GM21529 (cell line): Measurements from ENCODE around the gene EEF1AKMT1.
"Not testable (repeated sequence)": the region's sequence is repeated elsewhere in the genome, so short reads cannot be mapped to it uniquely, and the experiment has no call there.

Experiments
- ATAC-seq: cut with Tn5 transposase; IDR thresholded peaks from one replicate; pipeline ENCODE4 v1.9.1; 2021; ENCODE audit not compliant: unreplicated experiment

Gene EEF1AKMT1

DNA sequence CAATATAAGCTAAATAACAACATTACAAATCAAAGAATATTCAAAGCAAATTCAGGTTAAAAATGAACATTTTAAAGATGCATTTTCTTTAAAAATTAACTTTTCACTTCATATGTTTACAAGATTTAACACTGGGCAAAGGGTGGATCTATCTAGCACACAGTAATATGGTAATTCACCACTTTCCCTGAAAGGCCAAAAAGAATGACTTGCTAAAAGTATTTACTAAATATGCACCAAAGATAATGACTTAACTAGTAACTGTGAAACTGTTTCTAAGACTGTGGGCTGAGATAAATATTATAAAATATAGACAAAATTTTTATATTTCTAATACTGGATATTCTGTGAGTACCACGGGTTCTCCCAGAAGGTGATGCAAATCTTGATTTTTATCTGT lies 4.5 kb upstream of the EEF1AKMT1 start:
- ATAC-seq, result no peak

DNA sequence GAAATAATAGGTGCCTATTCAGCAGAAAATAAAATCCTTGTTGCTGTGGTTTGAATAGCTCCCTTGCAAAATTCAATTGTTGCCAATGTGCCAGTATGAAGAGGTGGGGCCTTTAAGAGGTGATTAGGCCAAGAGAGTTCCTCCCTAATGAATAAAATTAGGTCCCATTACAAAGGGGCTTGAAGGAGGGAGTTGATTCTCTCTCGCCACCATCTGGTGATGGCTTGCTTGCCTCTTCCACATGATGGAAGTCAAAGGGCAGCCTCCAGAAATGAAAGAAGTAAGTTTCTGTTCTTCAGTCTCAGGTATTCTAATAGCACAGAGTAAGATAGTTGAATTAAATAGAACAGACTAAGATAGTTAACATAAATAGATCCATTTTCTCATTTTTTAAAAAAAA lies 3.0 kb upstream of the EEF1AKMT1 start:
- no peak for ATAC-seq

DNA sequence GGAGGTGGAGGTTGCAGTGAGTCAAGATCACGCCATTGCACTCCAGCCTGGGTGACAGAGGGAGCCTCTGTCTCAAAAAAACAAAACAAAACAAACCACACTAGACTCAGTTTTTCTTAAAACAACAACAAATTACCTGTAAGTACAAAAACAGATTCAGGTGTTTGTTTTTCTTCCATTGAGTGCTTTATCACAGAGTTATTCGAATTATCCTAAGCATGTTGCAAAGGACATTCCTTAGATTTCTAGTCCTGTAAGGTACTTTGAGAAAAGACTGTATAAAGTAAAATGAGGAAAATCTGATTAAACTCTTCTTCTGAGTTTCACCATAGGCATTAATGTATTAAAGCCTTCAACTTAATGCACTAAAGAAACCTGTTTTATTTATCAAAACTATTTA lies 2.2 kb upstream of the EEF1AKMT1 start:
- ATAC-seq, result no peak

DNA sequence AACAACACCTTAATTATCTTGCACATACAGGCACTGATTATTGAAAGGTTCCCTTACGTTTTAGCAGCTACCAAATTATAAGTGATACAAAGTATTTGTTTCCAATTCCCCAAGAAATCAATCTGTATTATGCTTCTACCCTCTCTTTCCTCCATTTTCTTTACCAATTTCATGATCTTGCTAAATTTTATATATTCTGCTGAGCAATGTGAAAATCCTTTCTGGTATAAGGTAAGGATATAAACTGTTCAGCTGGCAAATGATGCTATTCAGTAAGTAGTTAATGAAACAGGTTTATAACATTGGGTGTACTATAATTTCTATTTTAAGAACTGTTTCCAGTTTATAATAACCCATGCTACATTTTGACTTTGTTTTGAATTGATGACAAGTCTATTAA lies 985 bp upstream of the EEF1AKMT1 start:
- no peak for ATAC-seq

DNA sequence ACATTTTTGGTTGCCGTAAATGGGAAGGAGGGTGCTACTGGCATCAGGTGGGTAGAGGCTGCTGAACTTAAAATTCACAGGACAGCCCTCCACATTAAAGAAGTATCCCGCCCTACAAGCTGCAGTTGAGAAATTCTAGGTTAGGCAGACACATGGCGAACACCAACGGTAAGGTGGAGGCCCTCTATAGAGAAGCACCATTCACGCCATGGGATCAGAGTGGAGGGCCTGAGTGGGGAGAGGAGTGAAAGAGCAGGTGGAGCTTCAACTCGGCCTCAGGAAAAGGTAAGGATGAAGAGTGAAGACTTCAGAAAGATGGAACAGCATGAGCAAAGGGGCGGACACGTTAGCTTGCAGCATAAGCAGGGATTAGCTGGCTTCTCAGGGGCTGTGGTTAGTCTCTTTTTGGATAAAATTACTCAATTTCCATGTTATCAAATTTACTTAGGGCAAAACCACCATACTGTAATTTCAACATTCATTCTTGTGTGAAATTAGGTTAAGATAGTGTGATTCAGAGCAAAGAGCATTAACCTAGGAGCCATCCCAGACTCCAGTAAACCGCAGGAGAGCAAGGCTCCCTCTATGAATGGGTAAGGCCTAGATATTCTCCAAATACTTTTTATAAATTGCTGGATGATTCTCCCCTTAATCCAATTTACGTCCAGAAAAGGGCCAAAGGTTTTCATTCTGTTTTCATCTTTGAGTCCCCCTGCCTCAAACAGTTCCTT lies 1.2 kb downstream of the EEF1AKMT1 start:
- ATAC-seq, result no peak

DNA sequence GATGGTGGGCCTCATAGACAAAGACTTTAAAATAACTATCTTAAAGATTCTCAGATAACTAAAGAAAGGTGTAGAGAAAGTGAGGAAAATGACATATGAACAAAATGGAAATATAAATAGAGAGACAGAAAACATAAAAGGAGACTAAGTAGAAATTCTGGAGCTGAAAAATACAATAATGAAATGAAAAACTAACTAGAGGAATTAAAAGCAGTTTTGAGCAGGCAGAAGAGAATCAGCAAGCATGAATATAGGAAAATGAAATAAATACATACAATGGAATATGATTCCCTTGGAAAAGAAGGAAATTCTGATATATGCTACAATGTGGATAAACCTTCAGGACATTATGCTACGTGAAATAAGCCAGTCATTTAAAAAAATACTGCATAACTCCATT lies 3.9 kb downstream of the EEF1AKMT1 start:
- ATAC-seq, result no peak

DNA sequence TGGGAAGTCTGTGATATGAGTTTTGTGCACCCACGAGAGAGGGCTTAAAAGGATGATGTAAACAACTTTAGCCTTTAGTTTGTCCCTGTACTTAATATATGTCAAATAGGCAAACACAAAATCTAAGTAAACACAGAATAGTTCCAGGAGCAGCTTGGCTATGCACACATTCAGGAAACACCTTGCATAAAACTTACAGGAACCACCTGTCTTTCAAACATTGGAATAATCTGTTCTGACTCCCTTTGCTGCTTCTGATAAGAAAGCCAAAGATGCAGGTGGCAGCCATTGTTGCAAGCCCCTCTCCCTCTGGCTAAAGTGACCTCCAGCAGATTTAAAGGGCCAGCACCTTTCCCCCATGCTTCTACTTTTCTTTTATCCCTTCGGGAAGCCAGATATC lies 4.7 kb downstream of the EEF1AKMT1 start:
- no peak for ATAC-seq

DNA sequence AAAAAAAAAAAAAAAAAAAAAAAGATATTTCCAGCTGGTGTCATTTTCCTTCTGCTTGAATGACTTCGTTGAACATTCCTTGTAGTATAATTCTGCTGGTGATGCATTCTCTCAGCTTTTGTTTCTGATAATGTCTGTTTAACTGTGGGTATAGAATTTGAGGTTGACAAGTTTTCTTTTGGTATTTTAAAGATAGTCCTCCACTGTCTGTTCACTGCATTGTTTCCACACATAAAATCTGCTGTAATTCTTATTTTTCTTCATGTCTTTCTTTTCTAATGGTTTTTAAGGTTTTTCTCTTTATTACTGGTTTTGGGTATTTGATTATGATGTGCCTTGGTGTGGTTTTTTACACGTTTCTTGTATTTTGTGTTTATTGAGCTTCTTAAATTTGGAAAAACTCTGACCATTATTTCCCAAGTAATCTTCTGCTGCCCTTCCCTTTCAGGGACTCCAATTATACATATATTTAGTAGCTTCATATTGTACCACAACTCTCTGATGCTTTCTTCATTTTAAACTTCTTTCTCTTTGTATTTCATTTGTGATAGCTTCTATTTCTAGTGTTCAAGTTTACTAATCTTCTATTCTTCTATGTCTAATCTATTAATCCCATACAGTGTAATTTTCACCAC lies 6.3 kb downstream of the EEF1AKMT1 start:
- no peak for ATAC-seq

DNA sequence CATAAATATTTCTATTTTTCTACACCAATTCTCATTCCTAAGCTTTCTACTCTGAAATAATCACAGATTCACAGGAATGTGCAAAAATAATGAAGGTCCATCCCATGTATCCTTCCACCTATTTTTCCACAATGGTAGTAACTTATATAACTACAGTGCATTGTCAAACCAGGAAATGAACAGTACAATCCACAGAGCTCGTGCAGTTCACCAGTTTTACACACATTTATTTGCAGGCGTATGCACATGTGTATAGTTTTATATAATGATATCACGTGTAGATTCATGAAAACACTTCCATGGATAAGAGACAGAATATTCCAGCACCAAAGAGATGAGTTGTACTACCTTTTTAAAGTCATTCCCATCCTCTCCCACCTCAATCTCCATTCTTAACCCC lies 12.9 kb downstream of the EEF1AKMT1 start:
- ATAC-seq, result no peak

DNA sequence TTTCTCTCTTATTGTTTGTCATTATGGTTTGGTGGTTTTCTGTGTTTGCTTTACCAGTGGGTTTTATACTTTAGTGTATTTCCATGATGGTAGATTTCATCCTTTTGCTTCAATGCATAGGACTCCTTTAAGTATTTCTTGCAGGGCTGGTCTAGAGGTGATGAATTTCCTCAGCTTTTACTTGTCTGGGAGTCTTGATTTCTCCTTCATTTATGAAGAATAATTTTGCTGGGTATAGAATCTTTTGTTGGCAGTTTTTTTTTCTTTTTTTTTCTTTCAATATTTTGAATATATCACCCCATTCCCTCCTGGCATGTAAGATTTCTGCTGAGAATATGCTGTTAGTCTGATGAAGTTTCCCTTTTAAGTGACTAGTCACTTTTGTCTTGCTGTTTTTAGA lies 19.8 kb downstream of the EEF1AKMT1 start:
- no peak for ATAC-seq

DNA sequence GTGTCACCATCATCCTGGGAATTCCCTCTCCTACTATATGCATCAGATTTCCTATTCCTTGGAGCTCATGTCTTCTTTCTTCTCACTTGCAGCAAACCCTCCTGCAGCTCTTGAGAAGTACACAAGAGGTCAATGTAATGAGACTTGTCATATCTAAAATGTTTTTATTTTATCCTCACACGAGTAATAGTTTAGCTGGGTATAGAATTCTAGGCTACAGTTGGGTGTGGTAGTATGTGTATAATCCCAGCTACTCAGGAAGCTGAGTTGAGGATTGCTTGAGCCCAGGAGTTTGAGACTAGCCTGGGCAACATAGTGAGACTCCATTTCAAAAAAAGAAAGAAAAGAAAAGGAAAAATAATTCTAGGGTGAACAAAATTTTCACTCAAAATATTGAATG lies 24.4 kb downstream of the EEF1AKMT1 start:
- ATAC-seq, result no peak

DNA sequence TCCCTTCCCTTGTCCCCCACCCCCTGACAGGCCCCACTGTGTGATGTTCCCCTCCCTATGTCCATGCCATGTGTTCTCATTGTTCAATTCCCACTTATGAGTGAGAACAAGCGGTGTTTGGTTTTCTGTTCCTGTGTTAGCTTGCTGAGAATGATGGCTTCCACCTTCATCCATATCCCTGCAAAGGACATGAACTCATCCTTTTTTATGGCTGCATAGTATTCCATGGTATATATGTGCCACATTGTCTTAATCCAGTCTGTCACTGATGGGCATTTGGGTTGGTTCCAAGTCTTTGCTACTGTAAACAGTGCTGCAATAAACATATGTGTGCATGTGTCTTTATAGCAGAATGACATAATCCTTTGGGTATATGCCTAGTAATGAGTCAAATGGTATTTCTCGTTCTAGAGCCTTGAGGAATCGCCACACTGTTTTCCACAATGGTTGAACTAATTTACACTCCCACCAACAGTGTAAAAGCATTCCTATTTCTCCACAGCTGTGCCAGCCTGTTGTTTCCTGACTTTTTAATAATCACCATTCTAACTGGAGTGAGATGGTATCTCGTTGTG lies 29.8 kb downstream of the EEF1AKMT1 start:
- not testable (repeated sequence) for ATAC-seq

DNA sequence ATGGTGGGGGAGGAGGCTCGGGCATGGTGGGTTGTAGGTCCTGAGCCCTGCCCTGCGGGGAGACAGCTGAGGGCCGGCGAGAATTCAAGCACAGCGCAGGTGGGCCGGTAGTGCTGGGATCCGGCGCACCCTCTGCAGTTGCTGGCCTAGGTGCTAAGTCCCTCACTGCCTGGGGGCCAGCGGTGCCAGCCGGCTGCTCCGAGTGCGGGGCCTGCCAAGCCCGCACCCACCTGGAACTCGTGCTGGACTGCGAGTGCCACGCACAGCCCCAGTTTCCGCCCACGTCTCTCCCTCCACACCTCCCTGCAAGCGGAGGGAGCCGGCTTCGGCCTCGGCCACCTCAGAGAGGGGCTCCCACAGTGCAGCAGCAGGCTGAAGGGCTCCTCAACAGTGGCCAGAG lies 33.7 kb downstream of the EEF1AKMT1 start:
- ATAC-seq, result no peak

DNA sequence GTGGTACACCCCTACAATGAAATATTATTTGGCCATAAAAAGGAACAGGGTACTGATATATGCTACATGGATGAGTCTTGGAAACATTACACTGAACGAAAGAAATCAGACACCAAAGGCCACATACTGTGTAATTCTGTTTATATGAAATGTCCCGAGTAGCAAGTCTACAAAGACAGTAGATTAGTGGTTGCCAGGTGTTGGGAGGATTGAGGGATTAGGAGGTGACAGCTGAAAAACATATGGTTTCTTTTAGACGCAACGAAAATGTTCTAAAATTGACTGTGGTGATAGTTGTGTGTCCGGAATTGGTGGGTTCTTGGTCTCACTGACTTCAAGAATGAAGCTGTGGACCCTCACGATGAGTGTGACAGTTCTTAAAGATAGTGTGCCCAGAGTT lies 35.1 kb downstream of the EEF1AKMT1 start:
- no peak for ATAC-seq

DNA sequence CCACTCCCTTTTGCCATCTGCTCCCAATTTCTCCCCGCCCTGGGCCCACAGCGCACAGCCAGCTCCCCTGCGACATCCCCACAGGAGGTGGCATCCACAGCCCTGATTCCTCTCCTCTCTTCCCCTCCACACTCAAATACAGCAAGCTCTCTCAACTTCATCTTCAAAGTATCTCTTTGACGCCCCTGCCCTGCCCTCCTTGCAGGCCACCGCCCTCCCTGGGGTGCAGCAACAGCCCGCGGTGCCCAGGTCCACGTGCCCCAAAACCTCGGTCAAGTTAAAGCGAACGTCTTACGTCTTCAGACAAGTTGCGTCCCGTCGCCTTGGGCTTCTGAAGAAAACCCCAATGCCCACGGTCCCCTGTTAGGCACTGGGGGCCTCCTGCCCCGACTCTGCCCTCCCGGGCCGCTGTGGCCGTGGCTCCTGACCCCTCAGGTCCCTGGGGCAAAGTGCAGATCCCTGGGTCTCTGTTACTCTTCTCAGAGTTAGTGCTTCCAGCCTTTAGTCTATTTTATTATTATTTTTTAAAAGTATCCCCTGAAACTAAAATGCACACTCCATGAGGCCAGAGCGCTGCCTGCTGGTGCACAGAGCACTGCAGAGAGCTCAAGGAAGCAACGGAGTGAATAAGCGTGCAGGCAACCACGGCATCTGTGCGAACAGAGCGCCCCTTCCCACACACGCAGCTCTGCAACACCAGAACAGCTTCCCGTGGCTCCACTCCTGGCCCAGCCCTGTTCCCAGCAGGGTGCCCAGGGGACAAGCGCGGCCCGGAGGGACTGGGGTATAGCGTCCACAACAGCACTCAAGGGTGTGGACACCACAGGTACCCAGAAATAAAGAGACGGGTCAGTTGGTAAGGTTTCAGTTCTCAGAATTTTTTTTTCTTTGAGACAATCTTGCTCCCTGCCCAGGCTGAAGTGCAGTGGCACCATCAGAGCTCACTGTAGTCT lies 43.9 kb downstream of the EEF1AKMT1 start:
- no peak for ATAC-seq

DNA sequence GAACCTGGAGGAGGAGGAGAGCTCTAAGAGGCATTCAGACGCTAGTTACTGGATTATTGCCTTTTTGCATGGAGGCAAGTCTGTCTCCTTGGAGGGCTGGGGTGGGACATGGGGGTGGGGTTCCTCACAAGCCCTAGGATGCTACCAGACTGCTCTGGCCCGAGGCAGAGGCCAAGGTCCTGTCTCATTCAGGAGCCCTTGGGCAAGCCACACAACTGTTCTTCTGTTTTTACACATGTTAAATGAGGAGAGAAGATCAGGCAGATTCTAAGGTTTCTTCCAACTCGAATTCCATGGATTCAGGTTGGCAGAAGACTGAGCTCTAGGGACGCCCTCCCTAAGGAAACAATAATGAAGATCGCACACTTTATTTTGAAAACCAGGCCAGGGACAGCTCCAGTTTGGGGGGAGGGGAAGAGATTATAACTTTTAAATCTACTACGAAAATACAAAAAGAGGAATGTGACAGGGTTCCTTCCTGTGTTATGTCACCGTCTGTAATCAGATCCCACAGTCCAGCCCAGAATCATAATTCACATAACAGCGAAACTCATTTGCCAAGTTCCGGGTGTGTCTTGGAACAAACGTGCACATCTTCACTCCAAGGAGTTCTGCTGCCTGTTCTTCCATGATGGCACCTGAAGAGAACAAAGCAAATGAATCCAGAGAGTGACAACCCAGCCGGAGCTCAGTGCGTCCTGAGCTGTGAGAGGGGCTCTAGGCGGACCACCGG lies 45.0 kb downstream of the EEF1AKMT1 start:
- ATAC-seq, result no peak

DNA sequence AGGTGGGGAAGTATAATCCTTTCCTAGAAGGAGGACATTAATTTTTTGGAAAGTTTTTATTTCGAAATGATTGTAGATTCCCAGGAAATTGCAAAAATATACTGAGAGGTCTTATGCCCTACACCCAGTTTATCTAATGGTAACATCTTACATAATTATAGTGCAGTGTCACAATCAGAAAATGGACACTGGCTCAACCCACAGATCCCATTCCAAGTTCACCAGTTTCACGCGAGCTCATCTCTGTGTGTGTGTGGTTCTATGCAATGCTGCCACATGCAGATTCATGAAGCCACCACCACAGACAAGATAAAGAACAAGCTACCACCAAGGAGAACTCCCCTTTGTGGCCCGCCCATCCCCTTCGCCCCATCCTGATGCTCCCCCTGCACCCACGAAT lies 45.9 kb downstream of the EEF1AKMT1 start:
- no peak for ATAC-seq

DNA sequence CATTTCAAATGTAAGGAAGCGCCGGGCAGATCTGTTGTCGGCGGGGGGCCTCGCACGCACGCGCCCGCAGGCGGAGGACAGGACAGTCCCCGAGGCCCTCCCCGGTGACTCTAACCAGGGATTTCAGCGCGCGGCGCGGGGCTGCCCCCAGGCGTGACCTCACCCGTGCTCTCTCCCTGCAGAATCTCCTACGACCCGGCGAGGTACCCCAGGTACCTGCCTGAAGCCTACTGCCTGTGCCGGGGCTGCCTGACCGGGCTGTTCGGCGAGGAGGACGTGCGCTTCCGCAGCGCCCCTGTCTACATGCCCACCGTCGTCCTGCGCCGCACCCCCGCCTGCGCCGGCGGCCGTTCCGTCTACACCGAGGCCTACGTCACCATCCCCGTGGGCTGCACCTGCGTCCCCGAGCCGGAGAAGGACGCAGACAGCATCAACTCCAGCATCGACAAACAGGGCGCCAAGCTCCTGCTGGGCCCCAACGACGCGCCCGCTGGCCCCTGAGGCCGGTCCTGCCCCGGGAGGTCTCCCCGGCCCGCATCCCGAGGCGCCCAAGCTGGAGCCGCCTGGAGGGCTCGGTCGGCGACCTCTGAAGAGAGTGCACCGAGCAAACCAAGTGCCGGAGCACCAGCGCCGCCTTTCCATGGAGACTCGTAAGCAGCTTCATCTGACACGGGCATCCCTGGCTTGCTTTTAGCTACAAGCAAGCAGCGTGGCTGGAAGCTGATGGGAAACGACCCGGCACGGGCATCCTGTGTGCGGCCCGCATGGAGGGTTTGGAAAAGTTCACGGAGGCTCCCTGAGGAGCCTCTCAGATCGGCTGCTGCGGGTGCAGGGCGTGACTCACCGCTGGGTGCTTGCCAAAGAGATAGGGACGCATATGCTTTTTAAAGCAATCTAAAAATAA lies 52.1 kb downstream of the EEF1AKMT1 start:
- ATAC-seq, result no peak

DNA sequence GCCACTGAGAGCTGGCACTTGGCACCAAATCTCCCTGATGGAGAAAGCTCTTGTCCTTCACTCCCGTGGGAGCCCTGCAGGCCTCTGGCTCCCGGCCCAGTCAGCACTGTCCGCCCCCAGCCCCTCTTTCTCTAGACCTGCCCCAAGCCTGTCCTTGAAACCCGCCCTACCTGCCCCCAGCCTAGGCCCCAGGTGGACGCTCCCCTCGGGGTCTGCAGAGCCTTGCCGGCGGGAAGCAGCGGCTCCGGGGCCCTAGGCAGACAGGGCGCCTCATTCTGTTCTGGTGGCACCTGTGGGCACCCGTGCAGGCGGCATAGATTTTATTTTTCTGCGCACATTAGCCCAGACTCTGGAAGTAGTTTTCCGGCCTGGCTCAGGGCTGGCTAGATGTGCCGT lies 52.7 kb downstream of the EEF1AKMT1 start:
- no peak for ATAC-seq

DNA sequence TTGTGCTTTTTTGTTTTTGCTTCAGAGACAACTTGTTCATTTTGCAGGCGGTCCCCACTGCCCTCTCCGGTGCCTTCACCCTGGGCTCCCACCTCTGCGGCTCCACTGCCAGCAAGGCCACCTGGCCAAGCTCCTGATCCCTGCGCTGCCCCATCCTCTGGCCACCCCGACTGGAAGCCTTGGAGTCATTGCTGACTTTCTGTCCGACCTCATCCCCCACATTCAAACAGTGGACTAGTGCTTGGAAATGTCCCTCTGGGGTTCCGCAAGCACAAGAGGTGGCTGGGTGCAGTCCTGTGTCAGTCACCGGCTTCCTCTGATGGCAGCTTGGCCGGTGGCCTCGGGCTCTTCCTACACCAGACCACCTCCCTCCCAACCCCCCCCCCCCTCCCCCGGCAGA lies 53.3 kb downstream of the EEF1AKMT1 start:
- no peak for ATAC-seq
